Upper lobe of right lung (tissue), 1 donor: ENCODE results near the gene GALNT17. TPM values are rescaled to one million over a fixed set of nuclear protein-coding genes. Genes with fewer than 3 reads are reported as not detected.

Source experiments
- ATAC-seq: fragments of 200-7000 bp; cut with Tn5 transposase; one replicate; pipeline ENCODE4 v1.9.1; 2020; ENCODE audit warnings: mild to moderate bottlenecking, moderate library complexity
- DNase-seq: peaks from one replicate; pipeline ENCODE4 v3.0.0-alpha.2; 2020
- H3K27ac ChIP-seq: fragments of 200-600 bp; one replicate; pipeline ENCODE4 v1.8.0; 2022
- H3K27me3 ChIP-seq: fragments of 200-600 bp; one replicate; pipeline ENCODE4 v1.8.0; 2022; ENCODE audit warnings: mild to moderate bottlenecking
- H3K36me3 ChIP-seq: fragments of 200-600 bp; one replicate; pipeline ENCODE4 v1.8.0; 2022
- H3K4me1 ChIP-seq: fragments of 200-600 bp; one replicate; pipeline ENCODE4 v1.8.0; 2022
- H3K4me3 ChIP-seq: fragments of 200-600 bp; one replicate; pipeline ENCODE4 v1.8.0; 2022; ENCODE audit warnings: mild to moderate bottlenecking
- H3K9me3 ChIP-seq: fragments of 200-600 bp; one replicate; pipeline ENCODE4 v1.8.0; 2022
- CTCF ChIP-seq: fragments of 200-600 bp; IDR thresholded peaks from one replicate; pipeline ENCODE4 v1.8.0; 2022; ENCODE audit warnings: antibody characterized with exemption
- intact Hi-C: fragments of 100-400 bp; cut with DNase I; formaldehyde crosslinking; loops from one replicate; pipeline ENCODE4 v1.11.0; 2022
- total RNA-seq: library from RNA; stranded (reverse); fragmentation: NEBNext Ultra II Directional; extraction: Animal tissue kit (Norgen Biotek cat#: 25700); gene quantifications from one replicate; pipeline ENCODE4 v1.2.1, GENCODE V29; 2021
- donor health status: DM: no; HTN: yes; CAD: no; lungs with severe emphysema.

GALNT17 gene
- total RNA-seq, 1 donor from 2014 or later, result 7.1 TPM

- H3K4me3 ChIP-seq, result no peak overlapping the region
- no peak overlapping the region for H3K27ac ChIP-seq
- no peaks in the 10 kb centered on the region for H3K27me3 ChIP-seq
- intact Hi-C loops, result no loop called here
- DNase-seq, result no peak
- ATAC-seq, result no peak
- no peaks in the 10 kb centered on the region for H3K36me3 ChIP-seq
- no peak for TF ChIP-seq CTCF
- H3K4me1 ChIP-seq, result no peaks in the 10 kb centered on the region
- H3K9me3 ChIP-seq, result no peaks in the 10 kb centered on the region
Measured at GRCh38 chr7:71691538-71691937, 559.6 kb downstream of the GALNT17 start.

- Histone ChIP-seq H3K4me1 (no peaks in the 10 kb centered on the region), H3K27me3 (no peaks in the 10 kb centered on the region), H3K9me3 (no peaks in the 10 kb centered on the region), H3K27ac (no peak overlapping the region), H3K4me3 (no peak overlapping the region), H3K36me3 (no peaks in the 10 kb centered on the region)
- intact Hi-C loops, result no loop called here
- no peak for DNase-seq
- no peak for ATAC-seq
- no peak for TF ChIP-seq CTCF
Measured at GRCh38 chr7:71694665-71695064, 562.7 kb downstream of the GALNT17 start.

- TF ChIP-seq CTCF, result no peak
- H3K4me1 ChIP-seq, result no peaks in the 10 kb centered on the region
- ATAC-seq, result no peak
- H3K9me3 ChIP-seq, result no peaks in the 10 kb centered on the region
- DNase-seq, result no peak
- H3K4me3 ChIP-seq, result no peak overlapping the region
- no peaks in the 10 kb centered on the region for H3K27me3 ChIP-seq
- no peak overlapping the region for H3K27ac ChIP-seq
- intact Hi-C loops, result no loop called here
- no peaks in the 10 kb centered on the region for H3K36me3 ChIP-seq
Measured at GRCh38 chr7:71695186-71695585, 563.2 kb downstream of the GALNT17 start.

GRCh38 chr7:71696511-71696910 lies 564.6 kb downstream of the GALNT17 start:
- Histone ChIP-seq H3K36me3 (no peaks in the 10 kb centered on the region), H3K4me3 (no peak overlapping the region), H3K27me3 (no peaks in the 10 kb centered on the region), H3K4me1 (no peaks in the 10 kb centered on the region), H3K27ac (no peak overlapping the region), H3K9me3 (no peaks in the 10 kb centered on the region)
- TF ChIP-seq CTCF, result no peak
- DNase-seq, result no peak
- intact Hi-C loops, result no loop called here
- ATAC-seq, result no peak

GRCh38 chr7:71697400-71697799 lies 565.5 kb downstream of the GALNT17 start:
- DNase-seq, result no peak
- Histone ChIP-seq H3K27me3 (no peaks in the 10 kb centered on the region), H3K9me3 (no peaks in the 10 kb centered on the region), H3K4me1 (no peaks in the 10 kb centered on the region), H3K4me3 (no peak overlapping the region), H3K36me3 (no peaks in the 10 kb centered on the region), H3K27ac (no peak overlapping the region)
- ATAC-seq, result no peak
- intact Hi-C loops, result no loop called here
- no peak for TF ChIP-seq CTCF

- ATAC-seq (no peak), DNase-seq (no peak)
- Histone ChIP-seq H3K4me1 (no peaks in the 10 kb centered on the region), H3K36me3 (no peaks in the 10 kb centered on the region), H3K27me3 (no peaks in the 10 kb centered on the region), H3K27ac (no peak overlapping the region), H3K4me3 (no peak overlapping the region), H3K9me3 (no peaks in the 10 kb centered on the region)
- intact Hi-C loops, result no loop called here
- no peak for TF ChIP-seq CTCF
Measured at GRCh38 chr7:71705217-71705616, 573.3 kb downstream of the GALNT17 start.
